Measurements from ENCODE around the gene DDIT4.

DDIT4 gene

GRCh38 chr10:72318418-72319262, 44.9 kb downstream of the DDIT4 start:
- no peak for DNase-seq

GRCh38 chr10:72319416-72320254, 45.9 kb downstream of the DDIT4 start:
- DNase-seq: peak; percentile 91

- peak; percentile 95 for DNase-seq
Measured at GRCh38 chr10:72320676-72321247, 47.0 kb downstream of the DDIT4 start.

GRCh38 chr10:72321248-72322029, 47.7 kb downstream of the DDIT4 start:
- no peak for DNase-seq

GRCh38 chr10:72322030-72322279, 48.2 kb downstream of the DDIT4 start:
- DNase-seq: no peak

GRCh38 chr10:72322280-72323058, 48.7 kb downstream of the DDIT4 start:
- DNase-seq: no peak

- DNase-seq: no peak
Measured at GRCh38 chr10:72323108-72323749, 49.5 kb downstream of the DDIT4 start.

GRCh38 chr10:72323771-72324191, 50.1 kb downstream of the DDIT4 start:
- DNase-seq: no peak

All from NCI-H226 (cell line).